Stimulated activated CD8-positive, alpha-beta memory T cell treated with anti-CD3 and anti-CD28 coated beads, Interleukin-15, amount 100 ng/mL, for 24 hours (primary cell): ENCODE data around the gene GPR78.

Experiments
- DNase-seq: peaks from one replicate; pipeline ENCODE4 v3.0.0-alpha.2; 2020; ENCODE audit warnings: low read depth

Gene GPR78

GRCh38 chr4:8580321-8581093, at the start of gene GPR78:
Gene GPR78 (plus strand): TSS chr4:8580392. CDS start chr4:8580983, 591 bp downstream.
- peak; percentile 17 for DNase-seq

GRCh38 chr4:8532245-8532781, 47.9 kb upstream of the GPR78 start:
- no peak for DNase-seq

- no peak for DNase-seq
Observed at GRCh38 chr4:8533274-8533865, 46.8 kb upstream of the GPR78 start.

GRCh38 chr4:8534129-8534528, 46.1 kb upstream of the GPR78 start:
- DNase-seq: no peak

GRCh38 chr4:8534611-8535010, 45.6 kb upstream of the GPR78 start:
- no peak for DNase-seq

- no peak for DNase-seq
Observed at GRCh38 chr4:8536467-8536866, 43.7 kb upstream of the GPR78 start.

- DNase-seq: no peak
Observed at GRCh38 chr4:8537041-8537461, 43.1 kb upstream of the GPR78 start.

- DNase-seq: no peak
Observed at GRCh38 chr4:8538076-8538702, 42.0 kb upstream of the GPR78 start.

- no peak for DNase-seq
Observed at GRCh38 chr4:8538703-8539567, 41.3 kb upstream of the GPR78 start.

- no peak for DNase-seq
Observed at GRCh38 chr4:8539661-8540060, 40.5 kb upstream of the GPR78 start.

GRCh38 chr4:8540072-8540471, 40.1 kb upstream of the GPR78 start:
- DNase-seq: no peak

GRCh38 chr4:8540586-8540985, 39.6 kb upstream of the GPR78 start:
- DNase-seq: no peak

GRCh38 chr4:8540991-8541390, 39.2 kb upstream of the GPR78 start:
- no peak for DNase-seq

- no peak for DNase-seq
Observed at GRCh38 chr4:8541981-8542715, 38.0 kb upstream of the GPR78 start.

GRCh38 chr4:8542776-8543525, 37.2 kb upstream of the GPR78 start:
- DNase-seq: no peak

GRCh38 chr4:8543623-8544022, 36.6 kb upstream of the GPR78 start:
- DNase-seq: no peak

GRCh38 chr4:8544282-8544681, 35.9 kb upstream of the GPR78 start:
- DNase-seq: no peak

- DNase-seq: no peak
Observed at GRCh38 chr4:8544741-8545438, 35.3 kb upstream of the GPR78 start.

GRCh38 chr4:8545439-8545765, 34.8 kb upstream of the GPR78 start:
- no peak for DNase-seq

- no peak for DNase-seq
Observed at GRCh38 chr4:8546766-8547107, 33.5 kb upstream of the GPR78 start.
